Natural killer cell (primary cell): Measurements from ENCODE around the gene DRC7. TPM values are rescaled to one million over a fixed set of nuclear protein-coding genes. Genes with fewer than 3 reads are reported as not detected.
A peak's percentile ranks its signal among the peaks of the same experiment; 100 is the strongest.

Source experiments
- ATAC-seq, 3 donors: fragments of 150-1000 bp in 2 of 3; fragments of 200-7000 bp in 1 of 3; cut with Tn5 transposase; 1 replicate in 1 of 3; 2 replicates in 2 of 3; pipeline ENCODE4 v1.10.0; 2021; ENCODE audit warnings: mild to moderate bottlenecking in 2 of 3, moderate library complexity in 2 of 3
- DNase-seq, 2 donors: peaks; one replicate each; pipeline versions ENCODE4 v3.0.0 to v3.0.0-alpha.2; 2013 to 2021; ENCODE audit warnings: mixed read lengths in 1 of 2
- H3K27ac ChIP-seq: one replicate; pipeline ENCODE4 v1.5.1; 2013; ENCODE audit warnings: mild to moderate bottlenecking, low read length
- H3K27me3 ChIP-seq: one replicate; pipeline ENCODE4 v1.6.1; 2013; ENCODE audit warnings: low read length; ENCODE audit not compliant: control insufficient read depth, insufficient read depth
- H3K36me3 ChIP-seq: one replicate; pipeline ENCODE4 v1.6.1; 2013; ENCODE audit warnings: low read length; ENCODE audit not compliant: control insufficient read depth, insufficient read depth
- H3K4me1 ChIP-seq: one replicate; pipeline ENCODE4 v1.6.1; 2013; ENCODE audit warnings: low read length; ENCODE audit not compliant: control insufficient read depth, insufficient read depth
- H3K4me3 ChIP-seq: one replicate; pipeline ENCODE4 v1.5.1; 2013; ENCODE audit warnings: low read length
- H3K9me3 ChIP-seq: one replicate; pipeline ENCODE4 v1.6.1; 2013; ENCODE audit warnings: low read length; ENCODE audit not compliant: control insufficient read depth, insufficient read depth
- H3K27ac Mint-ChIP-seq, 2 donors: one replicate each; pipeline ENCODE4 v1.8.0; 2022; ENCODE audit warnings: mild to moderate bottlenecking in 2 of 2, mixed read lengths in 2 of 2, moderate library complexity in 1 of 2
- H3K27me3 Mint-ChIP-seq, 2 donors: one replicate each; pipeline ENCODE4 v1.8.0; 2022; ENCODE audit warnings: low read depth in 2 of 2, mixed read lengths in 2 of 2
- H3K36me3 Mint-ChIP-seq: one replicate; pipeline ENCODE4 v1.8.0; 2022; ENCODE audit warnings: mixed read lengths
- H3K4me1 Mint-ChIP-seq, 2 donors: one replicate each; pipeline ENCODE4 v1.8.0; 2022; ENCODE audit warnings: mixed read lengths in 2 of 2
- H3K4me3 Mint-ChIP-seq: one replicate; pipeline ENCODE4 v1.8.0; 2022; ENCODE audit warnings: mild to moderate bottlenecking, moderate library complexity, mixed read lengths
- H3K9me3 Mint-ChIP-seq, 2 donors: one replicate each; pipeline ENCODE4 v1.8.0; 2022; ENCODE audit warnings: mixed read lengths in 2 of 2
- WGBS: methylation state at CpG from one replicate; pipeline ENCODE4 v1.1.7; 2013; ENCODE audit warnings: missing lambda C conversion rate; ENCODE audit not compliant: insufficient coverage; 5-methylcytosine and 5-hydroxymethylcytosine counted together
- intact Hi-C: fragments of 100-400 bp; cut with micrococcal nuclease; formaldehyde crosslinking; loops from one replicate; pipeline ENCODE4 v1.14.2; 2022
- total RNA-seq, 4 donors: library from RNA; stranded (reverse); fragments of 120-200 nt in 1 of 4; gene quantifications; one replicate each; pipeline versions ENCODE4 v1.2.3 to v1.2.4, GENCODE V29; 2013 to 2022
- TF ChIP-seq, protein P1 (sequence below): fragments of 200-600 bp; IDR thresholded peaks from one replicate; pipeline ENCODE4 v1.8.0; 2022; ENCODE audit warnings: antibody characterized with exemption

Gene DRC7
- total RNA-seq, 3 donors from 2014 or later (not counting 1 experiment from before 2014, with no cell fraction given) = 0.33 TPM; not detected in 2

DNA sequence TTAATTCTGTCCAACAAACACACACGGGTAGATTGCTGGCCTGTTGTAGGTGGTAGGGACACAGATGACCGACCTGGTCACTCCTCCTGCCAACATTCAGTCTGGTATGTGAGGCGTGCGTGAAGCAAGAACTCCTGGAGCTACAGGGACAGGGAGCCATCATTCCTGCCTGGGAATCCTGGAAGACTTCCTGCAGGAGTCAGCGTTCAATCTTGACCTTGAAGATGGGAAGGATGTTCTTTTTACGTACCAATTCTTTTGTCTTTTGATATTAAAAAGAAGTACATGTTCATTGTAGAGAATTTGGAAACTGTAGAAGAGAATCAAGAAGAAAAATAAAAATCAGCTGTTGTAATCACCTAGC lies 30.0 kb upstream of the DRC7 start:
- Mint-ChIP-seq H3K27ac (peak overlapping the region; percentile 97 to 98), H3K4me3 (peak overlapping the region; percentile 38), H3K27me3 (no peaks in the 10 kb centered on the region), H3K9me3 (no peaks in the 10 kb centered on the region), H3K4me1 (peaks cover 44 to 73% of the 10 kb centered on the region in 2 donors), H3K36me3 (peaks cover 13% of the 10 kb centered on the region)
- Histone ChIP-seq H3K9me3 (no peaks in the 10 kb centered on the region), H3K27me3 (no peaks in the 10 kb centered on the region), H3K27ac (no peak overlapping the region), H3K36me3 (peaks cover 62% of the 10 kb centered on the region), H3K4me3 (no peak overlapping the region), H3K4me1 (peaks cover 55% of the 10 kb centered on the region)
- TF ChIP-seq, protein P1, sequence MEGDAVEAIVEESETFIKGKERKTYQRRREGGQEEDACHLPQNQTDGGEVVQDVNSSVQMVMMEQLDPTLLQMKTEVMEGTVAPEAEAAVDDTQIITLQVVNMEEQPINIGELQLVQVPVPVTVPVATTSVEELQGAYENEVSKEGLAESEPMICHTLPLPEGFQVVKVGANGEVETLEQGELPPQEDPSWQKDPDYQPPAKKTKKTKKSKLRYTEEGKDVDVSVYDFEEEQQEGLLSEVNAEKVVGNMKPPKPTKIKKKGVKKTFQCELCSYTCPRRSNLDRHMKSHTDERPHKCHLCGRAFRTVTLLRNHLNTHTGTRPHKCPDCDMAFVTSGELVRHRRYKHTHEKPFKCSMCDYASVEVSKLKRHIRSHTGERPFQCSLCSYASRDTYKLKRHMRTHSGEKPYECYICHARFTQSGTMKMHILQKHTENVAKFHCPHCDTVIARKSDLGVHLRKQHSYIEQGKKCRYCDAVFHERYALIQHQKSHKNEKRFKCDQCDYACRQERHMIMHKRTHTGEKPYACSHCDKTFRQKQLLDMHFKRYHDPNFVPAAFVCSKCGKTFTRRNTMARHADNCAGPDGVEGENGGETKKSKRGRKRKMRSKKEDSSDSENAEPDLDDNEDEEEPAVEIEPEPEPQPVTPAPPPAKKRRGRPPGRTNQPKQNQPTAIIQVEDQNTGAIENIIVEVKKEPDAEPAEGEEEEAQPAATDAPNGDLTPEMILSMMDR = no peak
- DNase-seq (no peak), ATAC-seq (no peak)
- WGBS = 97% methylated on average over 6 of the region's 6 CpGs
- intact Hi-C loops = loop anchor here (5.0 to 10.0 kb wide), 2 partner anchors 148 to 340 kb away; partner anchors contain the start of genes USB1 and ZNF319

DNA sequence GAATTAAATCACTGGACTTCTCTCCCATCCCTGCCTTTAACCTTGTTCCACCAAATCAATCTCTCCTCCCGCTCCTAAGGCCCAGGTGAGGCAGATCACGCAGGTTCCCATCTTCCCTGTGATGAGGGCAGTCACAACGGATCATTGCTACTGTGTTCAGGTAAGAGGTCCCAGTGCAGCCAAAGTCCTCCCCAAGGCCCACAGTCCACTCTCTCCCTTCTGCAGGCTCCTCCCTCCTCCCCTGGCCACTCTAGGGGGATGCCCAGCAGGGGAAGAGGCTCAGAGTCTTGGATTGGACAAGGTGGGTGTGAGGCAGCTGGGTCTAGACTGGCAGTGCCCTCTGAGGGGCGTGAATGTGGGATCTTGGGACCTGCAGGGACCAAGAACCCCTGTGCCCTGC lies 29.1 kb upstream of the DRC7 start:
- Histone ChIP-seq H3K4me3 (no peak overlapping the region), H3K27me3 (no peaks in the 10 kb centered on the region), H3K36me3 (peaks cover 53% of the 10 kb centered on the region), H3K9me3 (no peaks in the 10 kb centered on the region), H3K4me1 (peaks cover 62% of the 10 kb centered on the region), H3K27ac (no peak overlapping the region)
- 95% methylated on average over 2 of the region's 4 CpGs for WGBS
- H3K4me1 Mint-ChIP-seq = peaks cover 44 to 67% of the 10 kb centered on the region in 2 donors
- no peak for ATAC-seq
- peak overlapping the region; percentile 97 to 98 for H3K27ac Mint-ChIP-seq
- H3K27me3 Mint-ChIP-seq = no peaks in the 10 kb centered on the region
- TF ChIP-seq, protein P1 = no peak
- no peaks in the 10 kb centered on the region for H3K9me3 Mint-ChIP-seq
- peaks cover 13% of the 10 kb centered on the region for H3K36me3 Mint-ChIP-seq
- intact Hi-C loops = loop anchor here (5.0 to 10.0 kb wide), 2 partner anchors 147 to 339 kb away; partner anchors contain the start of genes USB1 and ZNF319
- no peak overlapping the region for H3K4me3 Mint-ChIP-seq
- no peak for DNase-seq

GRCh38 chr16:57666353-57667047 lies 28.1 kb upstream of the DRC7 start:
- H3K9me3 Mint-ChIP-seq = no peaks in the 10 kb centered on the region
- H3K4me3 ChIP-seq = no peak overlapping the region
- peaks cover 62% of the 10 kb centered on the region for H3K4me1 ChIP-seq
- intact Hi-C loops = loop anchor here (2.0 to 10.0 kb wide), 4 partner anchors 18 to 338 kb away; partner anchors contain the start of genes KATNB1, USB1 and ZNF319
- H3K27me3 Mint-ChIP-seq = no peaks in the 10 kb centered on the region
- H3K36me3 Mint-ChIP-seq = peaks cover 13% of the 10 kb centered on the region
- 86% methylated on average over 11 of the region's 11 CpGs for WGBS
- H3K27ac ChIP-seq = peak overlapping the region; percentile 73
- no peak overlapping the region for H3K4me3 Mint-ChIP-seq
- no peaks in the 10 kb centered on the region for H3K9me3 ChIP-seq
- H3K27ac Mint-ChIP-seq = peak overlapping the region; percentile 97 to 98
- peaks cover 43% of the 10 kb centered on the region for H3K36me3 ChIP-seq
- ATAC-seq (no peak), DNase-seq (no peak)
- peaks cover 46 to 66% of the 10 kb centered on the region in 2 donors for H3K4me1 Mint-ChIP-seq
- H3K27me3 ChIP-seq = no peaks in the 10 kb centered on the region
- TF ChIP-seq, protein P1 = no peak
